Esophagus muscularis mucosa (tissue), 4 donors: ENCODE data around the gene ZC3HAV1.
"Not testable (repeated sequence)": the region's sequence is repeated elsewhere in the genome, so short reads cannot be mapped to it uniquely, and the experiment has no call there.

ENCODE experiments used
- CTCF ChIP-seq, 3 experiments: fragments of 200-600 bp in 2 of 3; fragments of 450-650 bp in 1 of 3; sonication (generic) in 2 of 3; IDR thresholded peaks; one replicate each; pipeline ENCODE4 v1.5.1; 2017 to 2019; ENCODE audit warnings: antibody characterized with exemption in 3 of 3, mild to moderate bottlenecking in 2 of 3, moderate library complexity in 1 of 3
- EP300 ChIP-seq: sonication (generic); formaldehyde crosslinking; IDR thresholded peaks from one replicate; pipeline ENCODE4 v1.6.1; 2017; ENCODE audit warnings: antibody characterized with exemption
- POLR2A ChIP-seq: fragments of 450-650 bp; IDR thresholded peaks from one replicate; pipeline ENCODE4 v1.6.1; 2017; ENCODE audit warnings: antibody characterized with exemption, moderate library complexity, mild to moderate bottlenecking, low read depth
- POLR2AphosphoS5 ChIP-seq, 2 donors: sonication (generic); formaldehyde crosslinking; IDR thresholded peaks; one replicate each; pipeline ENCODE4 v1.6.1; 2017; ENCODE audit warnings: antibody characterized with exemption in 2 of 2

- not testable (repeated sequence) for TF ChIP-seq POLR2A; POLR2AphosphoS5 (IDR thresholded peaks at IDR 0.05); CTCF (IDR thresholded peaks at IDR 0.05); EP300
Observed at GRCh38 chr7:139106227-139106626, 3.3 kb downstream of the ZC3HAV1 start.
